COR-L47 (cell line): ENCODE measurements around the gene SCAF1.

Experiments used
- DNase-seq: peaks from one replicate; lab custom pipeline; 2025; lab: John Stamatoyannopoulos, UW

The SCAF1 gene

DNA sequence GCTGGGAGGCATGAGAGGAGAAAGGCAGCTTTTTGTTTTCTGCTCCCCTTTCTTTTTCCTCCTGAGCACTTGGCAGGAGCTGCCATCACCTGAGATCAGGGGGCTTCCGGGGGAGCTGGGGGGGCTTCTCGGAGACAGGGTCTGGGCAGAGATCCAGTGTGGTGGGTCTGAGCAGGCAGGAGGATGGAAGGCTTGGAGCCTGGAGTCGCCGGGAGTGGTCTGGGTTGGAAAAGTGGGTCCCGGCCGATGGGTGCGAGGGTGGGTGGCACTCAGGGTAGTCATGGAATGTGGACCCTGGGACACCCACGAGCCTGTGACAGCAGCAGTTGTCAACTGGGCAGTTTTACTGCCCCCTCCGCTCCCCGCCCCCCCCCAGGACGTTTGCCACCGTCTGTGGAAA lies 45.1 kb downstream of the SCAF1 start:
- DNase-seq = no peak

DNA sequence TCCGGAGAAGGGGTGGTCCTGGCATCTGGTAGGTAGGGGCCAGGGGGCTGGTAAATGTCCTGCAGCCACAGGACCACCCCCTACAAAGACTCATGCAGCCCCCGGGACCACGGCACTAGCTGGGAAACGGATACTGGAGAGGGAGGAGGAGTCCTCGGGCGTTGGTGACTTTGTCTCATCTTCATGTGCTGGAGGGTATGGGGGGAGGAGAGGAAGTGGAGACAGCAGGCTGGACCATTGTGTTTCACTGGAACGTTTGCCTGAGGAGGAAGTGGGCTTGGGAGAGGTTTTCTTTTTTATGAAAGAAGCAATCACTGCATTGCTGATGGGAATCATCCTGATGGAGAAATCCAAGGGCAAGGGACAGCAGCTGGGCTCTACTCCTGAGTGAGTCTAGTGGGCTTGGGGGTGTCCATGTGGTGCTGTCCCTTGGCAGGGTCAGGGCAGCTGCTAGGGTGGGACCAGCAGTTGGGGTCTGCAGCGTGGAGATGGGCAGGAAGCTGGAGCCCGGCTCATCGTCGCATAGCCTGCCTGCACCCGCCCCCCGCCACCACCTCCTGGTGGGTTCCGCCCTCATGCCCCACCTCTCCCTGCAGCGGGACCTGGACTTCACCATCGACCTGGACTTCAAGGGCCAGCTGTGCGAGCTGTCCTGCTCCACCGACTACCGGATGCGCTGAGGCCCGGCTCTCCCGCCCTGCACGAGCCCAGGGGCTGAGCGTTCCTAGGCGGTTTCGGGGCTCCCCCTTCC lies 45.7 kb downstream of the SCAF1 start:
- no peak for DNase-seq

GRCh38 chr19:49688531-49689132 lies 46.6 kb downstream of the SCAF1 start:
- no peak for DNase-seq

DNA sequence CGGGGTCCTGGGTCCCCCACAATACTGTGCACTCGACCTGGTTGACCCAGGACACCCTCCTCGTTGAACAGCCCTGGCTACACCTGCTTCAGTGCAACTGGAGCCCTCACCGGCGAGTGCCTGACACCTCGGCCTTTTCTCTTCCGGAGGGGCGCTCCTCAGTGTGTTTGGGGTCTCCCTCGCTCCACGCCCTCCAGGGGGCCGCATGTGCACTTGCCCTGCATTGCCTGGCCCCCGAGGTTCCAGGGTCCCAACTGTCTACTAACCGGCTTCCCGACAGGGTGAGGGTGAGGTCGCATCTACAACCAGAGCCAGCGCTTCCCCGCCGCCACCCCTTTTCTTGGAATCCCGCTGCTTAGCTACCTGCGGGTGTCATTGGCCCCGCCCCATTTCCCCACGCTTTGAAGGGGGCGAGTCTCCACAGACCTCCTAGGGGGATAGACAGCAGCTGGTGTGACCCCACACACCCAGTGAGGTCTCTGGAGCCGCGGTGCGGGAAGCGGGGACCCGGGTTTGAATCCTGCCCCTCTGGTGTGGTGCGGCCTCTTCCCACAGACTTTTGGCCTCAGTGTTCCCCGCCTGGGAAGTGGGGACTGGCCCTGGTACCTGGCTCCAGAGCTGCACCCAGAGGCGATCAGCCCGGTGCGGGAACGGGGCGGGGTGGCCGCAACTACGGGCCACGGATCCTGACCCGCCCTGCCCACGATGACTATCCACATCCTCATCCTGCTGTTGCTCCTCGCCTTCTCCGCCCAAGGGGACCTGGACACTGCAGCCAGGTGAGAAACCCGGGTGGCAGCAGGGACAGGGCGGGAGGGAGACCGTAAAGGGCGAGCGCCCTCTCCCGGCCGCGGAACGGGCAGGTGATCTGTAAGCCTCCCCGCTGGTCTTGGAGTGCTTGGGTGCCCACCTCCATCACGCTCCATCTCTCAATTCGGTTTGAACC lies 47.4 kb downstream of the SCAF1 start, which contains the start of gene ADM5:
TSS of gene ADM5 (plus strand) at position 462 of the 946 bp plus-strand sequence. CDS start at position 706, 244 bp downstream.
- DNase-seq = peak; percentile 78

DNA sequence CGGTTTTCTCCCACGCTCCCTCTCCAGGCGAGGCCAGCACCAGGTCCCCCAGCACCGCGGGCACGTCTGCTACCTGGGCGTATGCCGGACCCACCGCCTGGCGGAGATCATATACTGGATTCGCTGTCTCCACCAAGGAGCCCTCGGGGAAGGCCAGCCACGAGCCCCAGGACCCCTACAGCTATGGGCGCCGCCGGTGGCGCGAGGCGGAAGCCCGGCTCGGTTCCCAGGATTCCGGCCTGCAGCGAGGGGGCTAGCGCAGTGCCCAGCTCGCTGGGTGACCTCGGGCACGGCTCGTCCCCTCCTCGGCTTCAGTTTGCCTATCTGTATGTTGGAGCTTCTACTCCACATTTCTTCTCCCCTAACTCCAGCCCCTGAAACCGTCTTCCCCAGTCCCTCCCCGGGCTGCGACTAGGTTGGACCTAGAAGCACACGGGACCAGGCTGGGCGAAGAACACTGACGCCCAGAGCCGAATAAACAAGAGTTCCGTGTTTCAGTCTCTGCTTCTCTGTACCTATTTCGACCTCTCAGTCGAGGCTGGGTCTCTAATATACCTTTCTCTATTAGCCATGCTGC lies 48.2 kb downstream of the SCAF1 start:
- no peak for DNase-seq

- peak; percentile 87 for DNase-seq
These were observed 48.7 kb downstream of the SCAF1 start, which contains the start of gene CPT1C for GRCh38 chr19:49690656-49691242. Gene CPT1C, plus strand, starts transcription at chr19:49691116. Its CDS starts 1,137 bp downstream, at chr19:49692253.

DNA sequence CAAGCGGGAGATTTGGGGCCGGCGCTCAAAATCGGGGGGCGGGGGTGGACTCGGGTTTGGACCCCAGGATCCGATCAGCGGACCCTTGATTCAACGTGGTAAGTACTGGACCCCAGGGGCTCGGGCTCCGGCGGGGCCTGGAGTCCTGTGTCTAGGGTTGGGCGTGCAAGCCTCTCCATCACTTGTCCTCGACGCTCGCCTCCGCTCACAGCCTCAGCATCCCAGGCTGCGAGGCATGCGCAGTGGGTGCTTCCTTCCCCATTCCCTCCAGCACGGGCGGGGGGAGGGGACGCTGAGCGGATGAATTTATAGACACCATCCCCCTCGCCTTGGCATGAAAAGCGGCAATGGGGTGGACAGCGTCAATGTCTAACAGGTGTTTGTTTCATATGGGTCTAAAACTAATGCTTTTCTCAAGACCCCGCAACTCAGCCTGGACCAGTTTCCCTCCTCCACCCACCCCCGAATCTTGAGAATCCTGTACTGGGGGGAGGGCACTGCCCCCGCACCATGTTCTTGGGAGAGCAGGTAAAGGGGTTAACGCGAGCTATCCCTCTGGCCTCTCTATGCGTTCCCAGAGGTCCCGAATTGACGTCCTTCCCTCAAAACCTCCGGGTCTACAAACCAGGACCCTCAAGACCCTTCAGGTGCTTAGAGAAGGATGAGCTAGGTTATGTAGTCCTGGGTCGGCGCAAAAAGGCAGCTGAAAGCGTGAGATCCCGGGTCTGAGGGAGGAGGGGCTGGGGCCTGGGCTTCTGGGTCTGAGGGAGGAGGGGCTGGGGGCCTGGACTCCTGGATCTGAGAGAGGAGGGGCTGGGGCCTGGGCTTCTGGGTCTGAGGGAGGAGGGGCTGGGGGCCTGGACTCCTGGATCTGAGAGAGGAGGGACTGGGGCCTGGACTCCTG lies 49.5 kb downstream of the SCAF1 start:
- DNase-seq = peak; percentile 57

GRCh38 chr19:49692147-49692506 lies 50.1 kb downstream of the SCAF1 start:
- no peak for DNase-seq

DNA sequence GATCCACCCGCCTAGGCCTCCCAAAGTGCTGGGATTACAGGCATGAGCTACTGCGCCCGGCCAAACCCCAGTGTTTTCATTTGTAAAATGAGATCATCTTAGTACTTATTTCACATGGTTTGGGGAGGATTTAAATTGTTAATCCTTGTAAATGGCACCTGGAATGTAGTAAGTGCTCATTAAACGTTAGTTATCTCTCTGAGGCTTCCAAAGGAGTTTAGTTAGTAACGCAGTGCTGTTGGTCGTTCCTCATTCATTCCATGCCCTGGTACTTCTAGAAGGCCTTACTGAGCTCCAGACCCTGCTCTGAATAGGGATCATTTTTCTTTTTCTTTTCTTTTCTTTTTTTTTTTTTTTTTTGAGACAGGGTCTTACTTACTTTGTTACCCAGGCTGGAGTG lies 54.1 kb downstream of the SCAF1 start:
- DNase-seq = no peak

GRCh38 chr19:49696865-49697264 lies 54.9 kb downstream of the SCAF1 start:
- DNase-seq = no peak

- DNase-seq = no peak
These were observed 57.4 kb downstream of the SCAF1 start for GRCh38 chr19:49699364-49699763.

DNA sequence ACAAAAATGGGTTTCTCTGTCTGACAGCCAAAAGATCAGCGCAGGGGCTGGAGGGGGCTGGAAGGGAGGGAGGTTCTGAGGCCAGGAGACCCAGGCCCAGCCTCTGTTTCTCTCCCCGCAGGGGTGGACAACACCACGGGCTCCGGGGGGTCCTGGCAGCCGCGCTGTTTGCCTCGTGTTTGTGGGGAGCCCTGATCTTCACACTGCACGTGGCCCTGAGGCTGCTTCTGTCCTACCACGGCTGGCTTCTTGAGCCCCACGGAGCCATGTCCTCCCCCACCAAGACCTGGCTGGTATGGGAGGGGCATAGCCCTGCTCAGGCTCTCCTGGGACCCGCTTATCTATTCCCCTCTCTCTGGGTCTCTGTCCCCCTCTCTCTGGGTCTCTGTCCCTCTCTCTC lies 58.6 kb downstream of the SCAF1 start:
- DNase-seq = no peak

GRCh38 chr19:49701271-49701786 lies 59.3 kb downstream of the SCAF1 start:
- no peak for DNase-seq

GRCh38 chr19:49704888-49705642 lies 63.1 kb downstream of the SCAF1 start:
- DNase-seq = no peak

GRCh38 chr19:49705919-49706318 lies 63.9 kb downstream of the SCAF1 start:
- no peak for DNase-seq
